ENCODE measurements around the gene CCDC40.

CCDC40 gene

GRCh38 chr17:80099291-80100034 lies 63.0 kb downstream of the CCDC40 start:
- FAIRE-seq: no peak

DNA sequence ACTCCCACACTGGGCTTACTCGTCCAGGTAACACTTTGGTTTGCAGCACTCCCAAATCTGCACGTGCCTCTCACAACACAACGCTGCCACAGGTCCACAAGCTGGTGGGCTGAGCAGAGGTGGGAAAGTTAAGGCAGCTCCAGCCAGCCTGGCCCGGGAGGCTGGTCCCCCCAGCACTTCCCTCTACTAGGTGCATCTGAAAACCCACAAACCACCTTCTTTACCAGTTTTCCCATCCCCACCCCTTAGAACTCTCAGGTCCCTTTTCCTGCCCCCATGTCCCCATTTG lies 63.5 kb downstream of the CCDC40 start:
- no peak for DNase-seq (ENCODE audit: insufficient read length, low spot score)
- FAIRE-seq: no peak

More at GRCh38 chr17:80099291-80100034, 63.0 kb downstream of the CCDC40 start:
- DNase-seq (ENCODE audit: insufficient read length, low spot score): no peak

DNA sequence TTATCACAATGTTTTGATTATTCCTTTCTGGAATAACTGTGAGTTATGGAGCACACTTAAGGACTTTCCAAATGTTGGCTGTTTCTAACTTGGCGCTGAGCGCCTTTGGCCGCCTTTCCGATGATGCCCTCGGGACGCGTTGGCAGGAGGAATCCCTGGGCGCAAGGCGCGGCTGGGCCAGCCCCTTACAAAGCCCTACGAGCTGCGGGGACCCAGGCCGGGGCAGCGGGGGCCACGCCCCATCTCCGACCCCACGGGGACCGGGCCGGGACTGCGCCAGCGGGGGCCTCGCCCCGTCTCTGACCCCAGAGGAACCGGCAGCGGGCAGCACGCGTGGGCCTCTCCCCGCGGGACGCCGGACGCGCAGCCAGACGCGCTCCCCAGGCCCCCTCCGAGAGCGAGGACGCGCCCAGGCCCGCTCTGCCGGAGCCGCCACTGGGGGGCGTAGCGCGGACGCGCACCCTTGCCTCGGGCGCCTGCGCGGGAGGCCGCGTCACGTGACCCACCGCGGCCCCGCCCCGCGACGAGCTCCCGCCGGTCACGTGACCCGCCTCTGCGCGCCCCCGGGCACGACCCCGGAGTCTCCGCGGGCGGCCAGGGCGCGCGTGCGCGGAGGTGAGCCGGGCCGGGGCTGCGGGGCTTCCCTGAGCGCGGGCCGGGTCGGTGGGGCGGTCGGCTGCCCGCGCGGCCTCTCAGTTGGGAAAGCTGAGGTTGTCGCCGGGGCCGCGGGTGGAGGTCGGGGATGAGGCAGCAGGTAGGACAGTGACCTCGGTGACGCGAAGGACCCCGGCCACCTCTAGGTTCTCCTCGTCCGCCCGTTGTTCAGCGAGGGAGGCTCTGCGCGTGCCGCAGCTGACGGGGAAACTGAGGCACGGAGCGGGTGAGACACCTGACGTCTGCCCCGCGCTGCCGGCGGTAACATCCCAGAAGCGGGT lies 64.8 kb downstream of the CCDC40 start, which contains the start of gene GAA:
TSS of gene GAA (plus strand) at position 571 of the 935 bp plus-strand sequence. CDS start 3,006 bp downstream, outside the sequence.
- DNase-seq (ENCODE audit: insufficient read length, low spot score) (peak; percentile 94), FAIRE-seq (peak; percentile 84)

GRCh38 chr17:80101946-80102663 lies 65.7 kb downstream of the CCDC40 start:
- no peak for FAIRE-seq
- no peak for DNase-seq (ENCODE audit: insufficient read length, low spot score)

- no peak for FAIRE-seq
- DNase-seq (ENCODE audit: insufficient read length, low spot score): no peak
Measured at GRCh38 chr17:80102664-80103448, 66.4 kb downstream of the CCDC40 start.

- DNase-seq (ENCODE audit: insufficient read length, low spot score): no peak
- FAIRE-seq: no peak
Measured at GRCh38 chr17:80103449-80104085, 67.1 kb downstream of the CCDC40 start.

GRCh38 chr17:80104321-80104955 lies 68.0 kb downstream of the CCDC40 start:
- FAIRE-seq (no peak), DNase-seq (ENCODE audit: insufficient read length, low spot score) (no peak)

DNA sequence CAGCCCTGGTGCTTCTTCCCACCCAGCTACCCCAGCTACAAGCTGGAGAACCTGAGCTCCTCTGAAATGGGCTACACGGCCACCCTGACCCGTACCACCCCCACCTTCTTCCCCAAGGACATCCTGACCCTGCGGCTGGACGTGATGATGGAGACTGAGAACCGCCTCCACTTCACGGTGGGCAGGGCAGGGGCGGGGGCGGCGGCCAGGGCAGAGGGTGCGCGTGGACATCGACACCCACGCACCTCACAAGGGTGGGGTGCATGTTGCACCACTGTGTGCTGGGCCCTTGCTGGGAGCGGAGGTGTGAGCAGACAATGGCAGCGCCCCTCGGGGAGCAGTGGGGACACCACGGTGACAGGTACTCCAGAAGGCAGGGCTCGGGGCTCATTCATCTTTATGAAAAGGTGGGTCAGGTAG lies 68.5 kb downstream of the CCDC40 start:
- FAIRE-seq (no peak), DNase-seq (ENCODE audit: insufficient read length, low spot score) (no peak)

DNA sequence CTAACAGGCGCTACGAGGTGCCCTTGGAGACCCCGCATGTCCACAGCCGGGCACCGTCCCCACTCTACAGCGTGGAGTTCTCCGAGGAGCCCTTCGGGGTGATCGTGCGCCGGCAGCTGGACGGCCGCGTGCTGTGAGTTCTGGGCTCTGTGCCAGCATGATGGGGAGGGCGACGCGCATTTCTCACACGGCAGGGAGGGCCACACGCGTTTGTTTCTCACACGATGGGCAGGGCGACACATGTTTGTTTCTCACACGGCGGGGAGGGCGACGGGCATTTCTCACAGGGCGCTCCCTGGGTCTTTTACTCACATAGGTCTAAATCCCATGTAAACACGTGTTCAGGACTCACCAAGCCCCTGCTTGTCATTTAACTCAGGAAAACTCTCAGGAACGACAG lies 69.3 kb downstream of the CCDC40 start:
- DNase-seq (ENCODE audit: insufficient read length, low spot score) (no peak), FAIRE-seq (no peak)

DNA sequence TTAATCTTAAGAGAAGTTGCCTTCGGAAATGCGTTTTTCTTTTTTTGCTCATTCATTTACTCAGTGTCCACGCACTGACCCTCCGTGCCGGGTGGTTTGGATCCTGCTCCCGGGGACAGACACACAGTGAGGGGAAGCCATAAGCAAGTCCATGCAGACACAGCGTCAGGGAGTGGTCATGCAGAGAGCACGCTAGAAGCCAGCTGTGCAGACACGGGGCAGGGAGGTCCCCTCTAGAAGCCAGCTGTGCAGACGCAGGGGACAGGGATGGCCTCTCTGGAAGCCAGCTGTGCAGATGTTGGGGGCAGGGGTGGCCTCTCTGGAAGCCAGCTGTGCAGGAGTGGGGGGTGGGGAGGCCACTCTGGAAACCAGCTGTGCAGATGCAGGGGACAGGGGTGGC lies 69.7 kb downstream of the CCDC40 start:
- no peak for FAIRE-seq

DNA sequence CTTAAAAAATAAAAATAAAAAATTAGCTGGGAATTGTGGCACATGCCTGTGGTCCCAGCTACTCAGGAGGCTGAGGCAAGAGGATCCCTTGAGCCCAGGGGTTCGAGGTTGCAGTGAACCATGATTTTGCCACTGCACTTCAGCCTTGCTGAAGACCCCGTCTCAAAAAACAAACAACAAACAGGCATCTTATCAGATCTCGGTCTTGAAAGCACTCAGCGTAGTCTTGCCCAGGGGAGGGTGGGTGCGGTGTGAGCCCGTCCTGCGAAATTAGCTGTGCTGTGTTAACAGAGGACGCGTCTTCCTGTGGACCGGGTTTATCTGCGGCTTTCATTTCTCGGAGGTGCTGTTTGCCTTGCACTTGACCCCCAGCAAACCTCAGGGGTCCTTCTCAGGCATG lies 70.3 kb downstream of the CCDC40 start:
- no peak for DNase-seq (ENCODE audit: insufficient read length, low spot score)
- no peak for FAIRE-seq

More for the DNA sequence above, 69.7 kb downstream of the CCDC40 start:
- DNase-seq (ENCODE audit: insufficient read length, low spot score): no peak

DNA sequence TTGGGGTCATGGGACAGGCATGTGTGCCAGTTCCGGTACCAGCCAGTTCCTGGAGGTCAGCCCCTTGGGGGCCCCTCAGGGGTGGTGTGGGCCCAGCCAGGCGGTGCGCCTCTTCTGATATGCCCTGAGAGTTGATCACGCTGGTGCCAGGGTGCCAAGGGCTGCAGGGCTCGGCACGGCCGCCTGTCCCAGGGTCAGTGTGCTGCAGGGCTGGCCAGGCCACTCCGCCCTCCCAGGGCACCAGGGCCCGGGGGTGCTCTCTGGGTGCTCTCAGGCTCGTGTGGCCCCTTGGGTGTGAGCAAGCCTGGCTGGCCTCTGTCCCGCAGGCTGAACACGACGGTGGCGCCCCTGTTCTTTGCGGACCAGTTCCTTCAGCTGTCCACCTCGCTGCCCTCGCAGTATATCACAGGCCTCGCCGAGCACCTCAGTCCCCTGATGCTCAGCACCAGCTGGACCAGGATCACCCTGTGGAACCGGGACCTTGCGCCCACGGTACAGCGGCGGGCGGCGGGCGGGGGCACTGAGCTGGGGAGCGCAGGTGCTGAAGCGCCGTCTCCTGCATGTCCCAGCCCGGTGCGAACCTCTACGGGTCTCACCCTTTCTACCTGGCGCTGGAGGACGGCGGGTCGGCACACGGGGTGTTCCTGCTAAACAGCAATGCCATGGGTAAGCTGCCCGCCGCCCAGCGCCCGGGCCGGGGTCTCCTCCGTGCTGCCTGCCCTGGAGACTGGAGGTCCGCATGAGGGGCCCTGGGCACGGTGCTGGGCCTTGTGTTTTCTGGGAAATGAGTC lies 71.0 kb downstream of the CCDC40 start:
- DNase-seq (ENCODE audit: insufficient read length, low spot score) (no peak), FAIRE-seq (no peak)

GRCh38 chr17:80108036-80108971 lies 71.9 kb downstream of the CCDC40 start:
- no peak for DNase-seq (ENCODE audit: insufficient read length, low spot score)
- FAIRE-seq: no peak

GRCh38 chr17:80109066-80109660 lies 72.7 kb downstream of the CCDC40 start:
- no peak for DNase-seq (ENCODE audit: insufficient read length, low spot score)
- FAIRE-seq: no peak

DNA sequence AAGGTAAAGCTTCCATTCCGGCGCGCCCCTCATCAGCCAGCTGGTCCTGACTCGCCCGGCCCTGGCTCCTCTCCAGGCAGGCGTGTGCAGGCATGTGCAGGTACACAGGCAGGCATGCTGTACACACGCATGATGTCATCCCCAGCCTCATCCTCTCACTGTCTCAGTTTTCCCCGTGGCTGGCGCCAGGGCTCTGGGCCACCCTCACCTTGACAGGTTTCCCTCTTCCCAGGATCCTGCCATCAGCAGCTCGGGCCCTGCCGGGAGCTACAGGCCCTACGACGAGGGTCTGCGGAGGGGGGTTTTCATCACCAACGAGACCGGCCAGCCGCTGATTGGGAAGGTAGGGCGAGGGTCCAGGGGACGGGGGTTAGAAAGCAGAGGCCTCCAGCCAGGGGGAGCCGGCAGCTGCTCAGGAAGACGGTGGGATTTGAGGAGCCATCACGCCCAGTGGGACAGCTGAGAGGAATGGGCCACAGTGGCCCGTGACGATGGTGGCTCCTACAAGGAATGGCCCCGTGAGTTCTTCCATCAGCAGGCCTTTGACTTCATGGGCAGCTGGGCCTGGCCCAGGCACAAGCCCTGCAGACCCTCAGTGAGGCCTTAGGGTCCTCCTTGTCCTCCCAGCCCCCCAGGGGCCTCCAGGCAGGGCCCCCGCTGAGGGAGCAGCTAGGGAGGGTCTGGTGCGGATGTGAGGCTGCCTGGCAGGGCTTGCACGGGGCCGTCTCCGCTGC lies 73.4 kb downstream of the CCDC40 start:
- DNase-seq (ENCODE audit: insufficient read length, low spot score) (no peak), FAIRE-seq (no peak)

GRCh38 chr17:80110447-80110812 lies 74.0 kb downstream of the CCDC40 start:
- FAIRE-seq (no peak), DNase-seq (ENCODE audit: insufficient read length, low spot score) (no peak)

Data from HTR-8/SVneo (cell line).